HCT116 (cell line): ENCODE data around the gene CTSW. TPM values are rescaled to one million over a fixed set of nuclear protein-coding genes. Genes with fewer than 3 reads are reported as not detected.
A peak's percentile ranks its signal among the peaks of the same experiment; 100 is the strongest.

Source experiments
- ATAC-seq: fragments of 200-7000 bp; cut with Tn5 transposase; 2 replicates; pipeline ENCODE4 v1.9.1; 2020; ENCODE audit warnings: mild to moderate bottlenecking, moderate library complexity
- BruUV-seq: library from RNA; stranded (reverse); fragments of 400-500 nt; replicated peaks from 2 replicates; lab custom pipeline; 2021; lab: Mats Ljungman, UMichigan
- CTCF ChIA-PET: fragments of 300-600 bp; sonication (Branson Sonifier 250); formaldehyde crosslinking; loops from one replicate; lab custom pipeline; 2021; ENCODE audit warnings: antibody characterized with exemption; lab: Charles Lee
- POLR2A ChIA-PET: fragments of 300-600, 350-600 bp; sonication (Branson Sonifier 250); formaldehyde crosslinking; loops from one replicate; lab custom pipeline; 2021; ENCODE audit warnings: antibody characterized with exemption; lab: Charles Lee
- RAD21 ChIA-PET, 2 experiments: fragments of 300-600 bp; sonication (Branson Sonifier 250); formaldehyde crosslinking; loops; one replicate each; lab custom pipeline; 2023; ENCODE audit warnings: low total read pairs in 2 of 2; ENCODE audit not compliant: uncharacterized antibody in 2 of 2, unreplicated experiment in 2 of 2, low non-redundant PET in 1 of 2; lab: Charles Lee
- DNase-seq: peaks from one replicate; pipeline ENCODE4 v3.0.0-alpha.2; 2010; ENCODE audit warnings: low read depth, low spot score
- H2AFZ ChIP-seq: fragments of 200-600 bp; shearing (Covaris generic), sonication (generic); 2 replicates; pipeline ENCODE4 v1.6.1; 2017; ENCODE audit warnings: low read depth, mixed run types, mixed read lengths, antibody characterized with exemption, low read length; ENCODE audit not compliant: poor library complexity, severe bottlenecking
- H3K27ac ChIP-seq: 2 replicates; pipeline ENCODE4 v1.5.1; 2012; ENCODE audit warnings: low read depth, low read length
- H3K27me3 ChIP-seq: fragments of 200-600 bp; sonication (generic); 2 replicates; pipeline ENCODE4 v1.6.1; 2016; ENCODE audit warnings: mixed run types, low read length, mixed read lengths; ENCODE audit not compliant: insufficient read depth
- H3K36me3 ChIP-seq, 2 experiments: fragments of 200-500 bp in 1 of 2; fragments of 200-600 bp in 1 of 2; sonication (Bioruptor generic) in 1 of 2; sonication (generic) in 1 of 2; 2 replicates each; pipeline versions ENCODE4 v1.5.1 to v1.6.1; 2014 to 2016; ENCODE audit warnings: low read length in 2 of 2, inconsistent platforms in 1 of 2, mixed read lengths in 1 of 2, mixed run types in 1 of 2; ENCODE audit not compliant: insufficient read depth in 2 of 2, control insufficient read depth in 1 of 2
- H3K4me1 ChIP-seq, 2 experiments: fragments of 200-600 bp in 1 of 2; sonication (generic) in 1 of 2; 2 replicates each; pipeline versions ENCODE4 v1.5.1 to v1.6.1; 2012 to 2017; ENCODE audit warnings: low read length in 2 of 2, inconsistent platforms in 1 of 2, mild to moderate bottlenecking in 1 of 2, mixed read lengths in 1 of 2, mixed run types in 1 of 2, moderate library complexity in 1 of 2; ENCODE audit not compliant: insufficient read depth in 2 of 2, control insufficient read depth in 1 of 2
- H3K4me2 ChIP-seq: fragments of 200-600 bp; sonication (generic); 2 replicates; pipeline ENCODE4 v1.6.1; 2017; ENCODE audit warnings: mixed run types, low read length, mixed read lengths
- H3K4me3 ChIP-seq, 2 experiments: fragments of 200-600 bp in 1 of 2; sonication (generic) in 1 of 2; replicated peaks in 1 of 2; 2 replicates each; pipeline ENCODE4 v1.5.1; 2011 to 2016; ENCODE audit warnings: low read length in 2 of 2, control low read depth in 1 of 2, low read depth in 1 of 2, mild to moderate bottlenecking in 1 of 2, mixed read lengths in 1 of 2, mixed run types in 1 of 2
- H3K79me2 ChIP-seq: fragments of 200-600 bp; sonication (generic); 2 replicates; pipeline ENCODE4 v1.6.1; 2017; ENCODE audit warnings: mild to moderate bottlenecking, mixed run types, low read length, moderate library complexity, mixed read lengths; ENCODE audit not compliant: insufficient read depth
- H3K9ac ChIP-seq: fragments of 200-600 bp; sonication (generic); 2 replicates; pipeline ENCODE4 v1.6.1; 2016; ENCODE audit warnings: low read length, mixed read lengths
- H3K9me2 ChIP-seq: fragments of 200-600 bp; sonication (generic), shearing (Covaris generic); 2 replicates; pipeline ENCODE4 v1.6.1; 2017; ENCODE audit warnings: mixed run types, mild to moderate bottlenecking, moderate library complexity; ENCODE audit not compliant: insufficient read depth
- H3K9me3 ChIP-seq, 2 experiments: fragments of 200-500 bp in 1 of 2; fragments of 200-600 bp in 1 of 2; sonication (Bioruptor generic) in 1 of 2; sonication (generic) in 1 of 2; 2 replicates each; pipeline ENCODE4 v1.6.1; 2014 to 2017; ENCODE audit warnings: low read length in 2 of 2, mixed read lengths in 2 of 2, inconsistent platforms in 1 of 2, low read depth in 1 of 2, mild to moderate bottlenecking in 1 of 2, mixed run types in 1 of 2, moderate library complexity in 1 of 2; ENCODE audit not compliant: control insufficient read depth in 1 of 2, insufficient read depth in 1 of 2
- H4K20me1 ChIP-seq: fragments of 200-600 bp; sonication (generic), shearing (Covaris generic); 2 replicates; pipeline ENCODE4 v1.6.1; 2017; ENCODE audit warnings: mixed run types, mild to moderate bottlenecking, moderate library complexity; ENCODE audit not compliant: insufficient read depth
- EZH2phosphoT487 ChIP-seq: fragments of 200-600 bp; IDR thresholded peaks from 2 replicates; pipeline ENCODE4 v1.6.1; 2018; ENCODE audit warnings: antibody characterized with exemption, borderline replicate concordance
- JUND ChIP-seq: IDR thresholded peaks from 2 replicates; pipeline ENCODE4 v1.6.1; 2012
- POLR2AphosphoS5 ChIP-seq: IDR thresholded peaks from 2 replicates; pipeline ENCODE4 v1.6.1; 2011; ENCODE audit warnings: mild to moderate bottlenecking, low read depth, low read length, moderate library complexity
- intact Hi-C: fragments of 100-400 bp; cut with micrococcal nuclease; formaldehyde crosslinking; loops from 2 replicates; pipeline ENCODE4 v1.10.0; 2022
- total RNA-seq: library from RNA; stranded (reverse); gene quantifications from one replicate; pipeline ENCODE4 v1.2.1, GENCODE V29; 2021; ENCODE audit not compliant: unreplicated experiment
- TF ChIP-seq, protein P1 (sequence below): IDR thresholded peaks from 2 replicates; pipeline ENCODE4 v1.6.1; 2011; ENCODE audit warnings: mild to moderate bottlenecking, low read length, moderate library complexity; ENCODE audit not compliant: insufficient replicate concordance; ENCODE audit errors: extremely low read depth

Gene CTSW
- total RNA-seq, 1 experiment from 2014 or later: not detected

DNA sequence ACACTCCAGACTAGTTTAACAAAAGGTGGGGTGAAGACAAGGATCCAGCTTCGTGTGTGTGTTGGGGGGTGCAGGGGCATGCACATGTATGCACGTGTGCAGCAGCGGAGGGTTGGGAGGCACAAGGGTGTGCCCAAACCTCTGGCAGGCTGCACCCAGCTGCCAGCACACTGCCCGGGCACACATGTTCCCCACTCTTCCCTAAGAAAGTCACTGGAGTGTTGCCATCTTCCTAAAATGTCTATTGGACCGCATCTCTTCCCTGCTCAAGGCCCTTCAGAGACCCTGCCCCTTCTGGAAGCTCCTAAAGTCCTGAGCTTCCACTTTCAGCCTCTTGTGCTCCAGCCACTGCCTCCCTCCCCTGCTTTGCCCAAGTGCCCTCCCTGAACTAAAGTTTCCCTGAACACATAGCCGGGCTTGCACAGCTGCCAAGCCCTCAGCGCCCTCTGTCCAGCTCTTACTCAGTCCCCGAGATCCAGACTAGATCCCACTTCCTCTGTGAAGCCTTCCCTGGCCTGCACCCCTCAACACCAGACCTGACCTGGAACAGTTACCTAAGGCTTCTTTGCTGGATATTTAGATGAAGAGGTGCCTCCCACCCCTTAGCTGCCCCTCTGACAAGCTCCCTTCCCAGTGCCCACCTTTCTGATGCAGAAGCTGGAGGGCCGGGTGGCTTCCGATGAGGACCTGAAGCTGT, 27.7 kb upstream of the CTSW start:
- ChIA-PET CTCF (interaction anchor here (1.2 to 1.7 kb wide), 3 partner anchors 8 to 33 kb away, joined by 3 to 15 read pairs (median 3); partner anchors contain the start of gene MUS81), RAD21 (no interaction called here), POLR2A (interaction anchor here (1.7 kb wide), 1 partner anchor 8 kb away, joined by 8 read pairs; the partner anchor contains the start of gene MUS81)
- Histone ChIP-seq H3K27ac (no peak overlapping the region), H3K9me3 (no peaks in the 10 kb centered on the region; a peak in 1 of 4 replicates), H4K20me1 (peaks cover 15% of the 10 kb centered on the region; the same call in 1 of the 2 replicates), H3K36me3 (peaks cover 31 to 54% of the 10 kb centered on the region in 2 experiments), H3K79me2 (peaks cover 32% of the 10 kb centered on the region), H3K9me2 (no peaks in the 10 kb centered on the region), H3K9ac (no peak overlapping the region), H3K4me3 (no peak overlapping the region), H3K4me2 (no peak overlapping the region), H3K27me3 (no peaks in the 10 kb centered on the region), H2AFZ (no peak overlapping the region), H3K4me1 (peaks cover 7 to 14% of the 10 kb centered on the region in 2 experiments; a peak in 3 of 4 replicates)
- DNase-seq (no peak), ATAC-seq (peak; percentile 13)
- TF ChIP-seq, protein P1, sequence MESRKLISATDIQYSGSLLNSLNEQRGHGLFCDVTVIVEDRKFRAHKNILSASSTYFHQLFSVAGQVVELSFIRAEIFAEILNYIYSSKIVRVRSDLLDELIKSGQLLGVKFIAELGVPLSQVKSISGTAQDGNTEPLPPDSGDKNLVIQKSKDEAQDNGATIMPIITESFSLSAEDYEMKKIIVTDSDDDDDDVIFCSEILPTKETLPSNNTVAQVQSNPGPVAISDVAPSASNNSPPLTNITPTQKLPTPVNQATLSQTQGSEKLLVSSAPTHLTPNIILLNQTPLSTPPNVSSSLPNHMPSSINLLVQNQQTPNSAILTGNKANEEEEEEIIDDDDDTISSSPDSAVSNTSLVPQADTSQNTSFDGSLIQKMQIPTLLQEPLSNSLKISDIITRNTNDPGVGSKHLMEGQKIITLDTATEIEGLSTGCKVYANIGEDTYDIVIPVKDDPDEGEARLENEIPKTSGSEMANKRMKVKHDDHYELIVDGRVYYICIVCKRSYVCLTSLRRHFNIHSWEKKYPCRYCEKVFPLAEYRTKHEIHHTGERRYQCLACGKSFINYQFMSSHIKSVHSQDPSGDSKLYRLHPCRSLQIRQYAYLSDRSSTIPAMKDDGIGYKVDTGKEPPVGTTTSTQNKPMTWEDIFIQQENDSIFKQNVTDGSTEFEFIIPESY: no peak
- TF ChIP-seq POLR2AphosphoS5: no peak
- TF ChIP-seq JUND: no peak
- TF ChIP-seq EZH2phosphoT487: no peak
- no TSS peak for BruUV-seq
- intact Hi-C loops: no loop called here
